Measurements from ENCODE around the gene ASMT. TPM values are rescaled to one million over a fixed set of nuclear protein-coding genes. Genes with fewer than 3 reads are reported as not detected.

Gene ASMT
- total and polyA plus RNA-seq, 10 of the 15 experiments (the other 5 are each of a cell fraction or from before 2014, with no cell fraction given): 0.18 to 0.29 TPM; not detected in 8

- in situ Hi-C loops (cut with MboI) (loop anchor here (5.0 to 10.0 kb wide), 3 partner anchors 187 to 1163 kb away; partner anchors contain the start of genes DHRSX and ZBED1), intact Hi-C loops (cut with micrococcal nuclease; ENCODE audit: unreplicated experiment) (loop anchor here (10.0 kb wide), 1 partner anchor 1165 kb away; no protein-coding TSS in a partner anchor)
- ChIA-PET SMC1A (ENCODE audit: uncharacterized antibody, unreplicated experiment) (no interaction called here), POLR2A (no interaction called here), RAD21 (ENCODE audit: unreplicated experiment) (no interaction called here), CTCF (no interaction called here)
- Histone ChIP-seq H3K27me3 (replicated peaks in 1 of 2; ENCODE audit: control insufficient read depth in 2 of 2, insufficient read depth in 2 of 2, low read length in 1 of 2) (no peaks in the 10 kb centered on the region), H3K27ac (ENCODE audit: control insufficient read depth, insufficient read depth) (no peak overlapping the region), H3K36me3 (ENCODE audit: control insufficient read depth in 2 of 2, insufficient read depth in 2 of 2, low read length in 1 of 2) (no peaks in the 10 kb centered on the region), H3K9me3 (replicated peaks; ENCODE audit: control insufficient read depth, insufficient read depth, low read length) (peaks cover 4% of the 10 kb centered on the region; the same call in 2 of the 3 replicates), H3K4me2 (ENCODE audit: control insufficient read depth, insufficient read depth) (peak overlapping the region; percentile 38; the same call in 1 of the 2 replicates), H3K4me1 (ENCODE audit: control insufficient read depth, insufficient read depth, low read length) (no peaks in the 10 kb centered on the region), H3K9ac (ENCODE audit: control insufficient read depth, insufficient read depth, low read length) (no peak overlapping the region), H3K79me2 (ENCODE audit: control insufficient read depth, insufficient read depth, low read length) (no peaks in the 10 kb centered on the region), H3K4me3 (no peak overlapping the region), H4K20me1 (ENCODE audit: control insufficient read depth, insufficient read depth) (no peaks in the 10 kb centered on the region), H2AFZ (ENCODE audit: control insufficient read depth, low read depth, low read length) (no peak overlapping the region)
- 62% methylated on average over 8 of the region's 8 CpGs for WGBS (ENCODE audit: insufficient coverage, insufficient replicate concordance, low lambda C conversion rate, missing lambda C conversion rate)
- FAIRE-seq: peak; percentile 68
- DNase-seq (ENCODE audit: low read depth, low spot score): no peak
- no TSS peak for BruUV-seq (replicated peaks)
- no peak for ATAC-seq
- TF ChIP-seq HDAC2 (IDR thresholded peaks at IDR 0.05): no peak
- TF ChIP-seq STAT3 (IDR thresholded peaks at IDR 0.05; ENCODE audit: low read depth, low read length): no peak
- TF ChIP-seq BCLAF1 (IDR thresholded peaks at IDR 0.05): no peak
- no peak for TF ChIP-seq SREBF2 (IDR thresholded peaks at IDR 0.05; ENCODE audit: low read length)
- no peak for TF ChIP-seq RAD51 (IDR thresholded peaks at IDR 0.05)
- no peak for TF ChIP-seq IKZF1 (conservative IDR thresholded peaks at IDR 0.05)
- TF ChIP-seq, protein P1, sequence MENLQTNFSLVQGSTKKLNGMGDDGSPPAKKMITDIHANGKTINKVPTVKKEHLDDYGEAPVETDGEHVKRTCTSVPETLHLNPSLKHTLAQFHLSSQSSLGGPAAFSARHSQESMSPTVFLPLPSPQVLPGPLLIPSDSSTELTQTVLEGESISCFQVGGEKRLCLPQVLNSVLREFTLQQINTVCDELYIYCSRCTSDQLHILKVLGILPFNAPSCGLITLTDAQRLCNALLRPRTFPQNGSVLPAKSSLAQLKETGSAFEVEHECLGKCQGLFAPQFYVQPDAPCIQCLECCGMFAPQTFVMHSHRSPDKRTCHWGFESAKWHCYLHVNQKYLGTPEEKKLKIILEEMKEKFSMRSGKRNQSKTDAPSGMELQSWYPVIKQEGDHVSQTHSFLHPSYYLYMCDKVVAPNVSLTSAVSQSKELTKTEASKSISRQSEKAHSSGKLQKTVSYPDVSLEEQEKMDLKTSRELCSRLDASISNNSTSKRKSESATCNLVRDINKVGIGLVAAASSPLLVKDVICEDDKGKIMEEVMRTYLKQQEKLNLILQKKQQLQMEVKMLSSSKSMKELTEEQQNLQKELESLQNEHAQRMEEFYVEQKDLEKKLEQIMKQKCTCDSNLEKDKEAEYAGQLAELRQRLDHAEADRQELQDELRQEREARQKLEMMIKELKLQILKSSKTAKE (IDR thresholded peaks at IDR 0.05; ENCODE audit: low read depth, poor library complexity, severe bottlenecking): no peak
- no peak for TF ChIP-seq EZH2 (IDR thresholded peaks at IDR 0.05; ENCODE audit: borderline replicate concordance, control insufficient read depth, low read depth, low read length)
- no peak for TF ChIP-seq NRF1 (conservative IDR thresholded peaks at IDR 0.05; ENCODE audit: low read depth, low read length)
- TF ChIP-seq CBX5 (IDR thresholded peaks at IDR 0.05; ENCODE audit: low read depth): no peak
- no peak for TF ChIP-seq RELA (IDR thresholded peaks at IDR 0.05; ENCODE audit: borderline replicate concordance, partially characterized antibody)
- no peak for TF ChIP-seq PAX8 (IDR thresholded peaks at IDR 0.05)
- TF ChIP-seq EED (IDR thresholded peaks at IDR 0.05; ENCODE audit: low read depth): no peak
- no peak for TF ChIP-seq RELB (IDR thresholded peaks at IDR 0.05; ENCODE audit: low read depth)
- TF ChIP-seq CHD4 (IDR thresholded peaks at IDR 0.05): no peak
These were observed 34.8 kb downstream of the ASMT start for GRCh38 chrX:1649621-1650020.
